PC-9 (cell line): ENCODE measurements around the gene RHD.
"Not testable (repeated sequence)": the region's sequence is repeated elsewhere in the genome, so short reads cannot be mapped to it uniquely, and the experiment has no call there.

Source experiments
- CTCF ChIP-seq: fragments of 200-600 bp; sonication (generic); conservative IDR thresholded peaks from 2 replicates; pipeline ENCODE4 v1.6.1; 2017; ENCODE audit warnings: mixed run types, antibody characterized with exemption, mild to moderate bottlenecking, moderate library complexity
- EZH2 ChIP-seq: fragments of 200-600 bp; sonication (generic); IDR thresholded peaks from 2 replicates; pipeline ENCODE4 v1.8.0; 2017; ENCODE audit warnings: antibody characterized with exemption, low read depth

GRCh38 chr1:25322127-25322526, 49.8 kb downstream of the RHD start:
- not testable (repeated sequence) for TF ChIP-seq EZH2, CTCF
